OCI-LY7 (cell line): Measurements from ENCODE around the gene EP400. TPM values are rescaled to one million over a fixed set of nuclear protein-coding genes. Genes with fewer than 3 reads are reported as not detected.
A peak's percentile ranks its signal among the peaks of the same experiment; 100 is the strongest.

Experiments
- BruUV-seq: library from RNA; stranded (reverse); fragments of 400-500 nt; replicated peaks from 2 replicates; lab custom pipeline; 2021; lab: Mats Ljungman, UMichigan
- CTCF ChIA-PET: fragments of 300-600 bp; sonication (Branson Sonifier 250); formaldehyde crosslinking; loops from one replicate; lab custom pipeline; 2022; ENCODE audit warnings: antibody characterized with exemption; ENCODE audit not compliant: unreplicated experiment; lab: Charles Lee
- POLR2A ChIA-PET: fragments of 300-600 bp; sonication (Branson Sonifier 250); formaldehyde crosslinking; loops from one replicate; lab custom pipeline; 2022; ENCODE audit warnings: antibody characterized with exemption; lab: Charles Lee
- DNase-seq: peaks from one replicate; pipeline ENCODE4 v3.0.0-alpha.2; 2015; ENCODE audit warnings: low spot score
- H2AFZ ChIP-seq: fragments of 200-600 bp; sonication (generic), shearing (Covaris generic); 2 replicates; pipeline ENCODE4 v1.6.1; 2014; ENCODE audit warnings: mild to moderate bottlenecking, antibody characterized with exemption, low read length, moderate library complexity
- H3K27ac ChIP-seq: fragments of 200-600 bp; sonication (generic); 2 replicates; pipeline ENCODE4 v1.5.1; 2014; ENCODE audit warnings: mixed run types, low read depth, mild to moderate bottlenecking, moderate library complexity, low read length, inconsistent platforms; ENCODE audit not compliant: poor library complexity, severe bottlenecking
- H3K36me3 ChIP-seq: fragments of 200-600 bp; sonication (generic); 2 replicates; pipeline ENCODE4 v1.6.1; 2014; ENCODE audit warnings: mild to moderate bottlenecking, antibody characterized with exemption, low read length, moderate library complexity, mixed read lengths; ENCODE audit not compliant: insufficient read depth
- H3K4me1 ChIP-seq: fragments of 200-600 bp; sonication (generic); 2 replicates; pipeline ENCODE4 v1.5.1; 2014; ENCODE audit warnings: mild to moderate bottlenecking, low read length; ENCODE audit not compliant: insufficient read depth, poor library complexity, severe bottlenecking
- H3K4me2 ChIP-seq: fragments of 200-600 bp; sonication (generic); 2 replicates; pipeline ENCODE4 v1.6.1; 2014; ENCODE audit warnings: mild to moderate bottlenecking, low read length
- H3K4me3 ChIP-seq: fragments of 200-600 bp; sonication (generic); 2 replicates; pipeline ENCODE4 v1.5.1; 2014; ENCODE audit warnings: mild to moderate bottlenecking, low read depth, low read length; ENCODE audit not compliant: poor library complexity, severe bottlenecking
- H3K79me2 ChIP-seq: fragments of 200-600 bp; sonication (generic); 2 replicates; pipeline ENCODE4 v1.6.1; 2016; ENCODE audit warnings: low read depth, mild to moderate bottlenecking, low read length, moderate library complexity, mixed read lengths; ENCODE audit not compliant: insufficient read depth
- H3K9me2 ChIP-seq: fragments of 200-600 bp; sonication (generic); 2 replicates; pipeline ENCODE4 v1.6.1; 2016; ENCODE audit warnings: mild to moderate bottlenecking, low read length, mixed read lengths; ENCODE audit not compliant: insufficient read depth
- H3K9me3 ChIP-seq: fragments of 200-600 bp; sonication (generic); 2 replicates; pipeline ENCODE4 v1.6.1; 2014; ENCODE audit warnings: mild to moderate bottlenecking, mixed run types, low read length, mixed read lengths
- H4K20me1 ChIP-seq: fragments of 200-600 bp; sonication (generic); 2 replicates; pipeline ENCODE4 v1.6.1; 2014; ENCODE audit warnings: mild to moderate bottlenecking, antibody characterized with exemption, low read length, moderate library complexity, mixed read lengths; ENCODE audit not compliant: insufficient read depth
- EZH2phosphoT487 ChIP-seq: fragments of 200-600 bp; sonication (generic); IDR thresholded peaks from 2 replicates; pipeline ENCODE4 v1.6.1; 2018; ENCODE audit warnings: low read depth, borderline replicate concordance, mild to moderate bottlenecking, mixed run types, antibody characterized with exemption, low read length, moderate library complexity, mixed read lengths
- intact Hi-C: fragments of 100-400 bp; cut with micrococcal nuclease; formaldehyde crosslinking; loops from one replicate; pipeline ENCODE4 v1.10.0; 2022; ENCODE audit not compliant: unreplicated experiment
- total RNA-seq, 2 experiments: library from RNA; depleted of rRNA in 1 of 2; stranded (reverse); fragments of >200 nt in 1 of 2; shearing (Covaris generic) in 1 of 2; gene quantifications; 2 replicates each; pipeline ENCODE4 v1.2.3, GENCODE V29; 2014 to 2022
- TF ChIP-seq, protein P1 (sequence below): fragments of 200-600 bp; sonication (generic); conservative IDR thresholded peaks from 2 replicates; pipeline ENCODE4 v1.5.1; 2014; ENCODE audit warnings: mild to moderate bottlenecking, antibody characterized with exemption, low read length, moderate library complexity, mixed read lengths

EP400 gene
- total RNA-seq, 2 experiments from 2014 or later, result 20.7 to 56.2 TPM

DNA sequence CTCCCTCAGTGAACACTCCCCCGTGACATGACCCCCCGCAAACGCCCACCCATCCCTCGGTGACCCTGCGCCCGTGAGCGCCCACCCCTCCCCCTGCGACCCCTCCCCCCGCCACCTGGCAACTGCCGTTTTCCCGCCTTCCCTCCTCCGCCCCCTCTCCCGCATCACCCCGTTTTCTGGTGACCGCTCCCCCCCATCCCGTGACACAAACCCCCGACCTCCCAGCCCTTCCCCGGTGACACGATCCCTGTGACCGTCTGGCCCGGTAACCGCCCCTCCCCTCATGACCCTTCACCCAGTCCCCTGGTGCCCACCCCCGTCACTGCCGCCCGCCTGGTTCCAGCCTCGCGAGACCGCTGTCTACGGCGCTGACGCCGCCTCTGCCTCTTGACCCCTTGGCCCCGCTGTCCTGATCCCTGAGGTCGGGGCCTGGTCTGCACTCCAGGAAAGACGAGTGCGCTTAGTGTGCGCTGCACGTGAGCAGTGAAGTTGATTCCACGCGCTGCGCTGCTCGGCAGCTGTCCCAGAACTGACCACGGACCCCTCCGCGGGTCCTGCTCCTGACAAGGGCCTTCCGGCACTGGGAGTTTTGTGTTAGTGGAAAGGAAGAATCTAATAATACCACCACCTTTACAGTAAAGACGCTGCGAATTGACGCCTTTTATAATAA lies 135.0 kb downstream of the EP400 start:
- DNase-seq, result peak; percentile 47
- intact Hi-C loops, result loop anchor here (1.0 to 5.0 kb wide), 2 partner anchors 13 to 58 kb away; partner anchors contain the start of genes DDX51 and NOC4L
- no TSS peak for BruUV-seq
- Histone ChIP-seq H3K4me2 (peak overlapping the region; percentile 98), H3K4me1 (peaks cover 32% of the 10 kb centered on the region), H3K4me3 (peak overlapping the region; percentile 91), H3K79me2 (peaks cover 36% of the 10 kb centered on the region), H3K36me3 (peaks cover 35% of the 10 kb centered on the region), H3K9me3 (peaks cover 4% of the 10 kb centered on the region; the same call in 1 of the 2 replicates), H4K20me1 (no peaks in the 10 kb centered on the region; the same call in 1 of the 2 replicates), H3K9me2 (no peaks in the 10 kb centered on the region), H2AFZ (no peak overlapping the region), H3K27ac (peak overlapping the region; percentile 57)
- ChIA-PET POLR2A (interaction anchor here (1.0 kb wide), 1 partner anchor 15 kb away, joined by 4 read pairs; no protein-coding TSS in a partner anchor), CTCF (interaction anchor here (0.6 kb wide), 1 partner anchor 487 kb away, joined by 3 read pairs; no protein-coding TSS in a partner anchor)
- TF ChIP-seq, protein P1, sequence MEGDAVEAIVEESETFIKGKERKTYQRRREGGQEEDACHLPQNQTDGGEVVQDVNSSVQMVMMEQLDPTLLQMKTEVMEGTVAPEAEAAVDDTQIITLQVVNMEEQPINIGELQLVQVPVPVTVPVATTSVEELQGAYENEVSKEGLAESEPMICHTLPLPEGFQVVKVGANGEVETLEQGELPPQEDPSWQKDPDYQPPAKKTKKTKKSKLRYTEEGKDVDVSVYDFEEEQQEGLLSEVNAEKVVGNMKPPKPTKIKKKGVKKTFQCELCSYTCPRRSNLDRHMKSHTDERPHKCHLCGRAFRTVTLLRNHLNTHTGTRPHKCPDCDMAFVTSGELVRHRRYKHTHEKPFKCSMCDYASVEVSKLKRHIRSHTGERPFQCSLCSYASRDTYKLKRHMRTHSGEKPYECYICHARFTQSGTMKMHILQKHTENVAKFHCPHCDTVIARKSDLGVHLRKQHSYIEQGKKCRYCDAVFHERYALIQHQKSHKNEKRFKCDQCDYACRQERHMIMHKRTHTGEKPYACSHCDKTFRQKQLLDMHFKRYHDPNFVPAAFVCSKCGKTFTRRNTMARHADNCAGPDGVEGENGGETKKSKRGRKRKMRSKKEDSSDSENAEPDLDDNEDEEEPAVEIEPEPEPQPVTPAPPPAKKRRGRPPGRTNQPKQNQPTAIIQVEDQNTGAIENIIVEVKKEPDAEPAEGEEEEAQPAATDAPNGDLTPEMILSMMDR, result no peak
- TF ChIP-seq EZH2phosphoT487, result no peak

- Histone ChIP-seq H3K9me2 (no peaks in the 10 kb centered on the region), H3K4me2 (peak overlapping the region; percentile 98), H3K9me3 (peaks cover 9% of the 10 kb centered on the region; the same call in 1 of the 2 replicates), H3K27ac (peak overlapping the region; percentile 57), H2AFZ (no peak overlapping the region), H4K20me1 (no peaks in the 10 kb centered on the region; the same call in 1 of the 2 replicates), H3K4me1 (peaks cover 37% of the 10 kb centered on the region), H3K4me3 (peak overlapping the region; percentile 91), H3K36me3 (peaks cover 40% of the 10 kb centered on the region), H3K79me2 (peaks cover 41% of the 10 kb centered on the region)
- BruUV-seq, result no TSS peak
- peak; percentile 28 for DNase-seq
- ChIA-PET CTCF (interaction anchor here (0.6 kb wide), 1 partner anchor 488 kb away, joined by 3 read pairs; no protein-coding TSS in a partner anchor), POLR2A (interaction anchor here (1.0 kb wide), 1 partner anchor 15 kb away, joined by 4 read pairs; no protein-coding TSS in a partner anchor)
- intact Hi-C loops, result loop anchor here (1.0 to 5.0 kb wide), 2 partner anchors 14 to 57 kb away; partner anchors contain the start of genes DDX51 and NOC4L
- no peak for TF ChIP-seq EZH2phosphoT487
- TF ChIP-seq, protein P1, result no peak
Observed at GRCh38 chr12:132085291-132085635, 135.5 kb downstream of the EP400 start.
